ENCODE data around the gene PLD5.

DNA sequence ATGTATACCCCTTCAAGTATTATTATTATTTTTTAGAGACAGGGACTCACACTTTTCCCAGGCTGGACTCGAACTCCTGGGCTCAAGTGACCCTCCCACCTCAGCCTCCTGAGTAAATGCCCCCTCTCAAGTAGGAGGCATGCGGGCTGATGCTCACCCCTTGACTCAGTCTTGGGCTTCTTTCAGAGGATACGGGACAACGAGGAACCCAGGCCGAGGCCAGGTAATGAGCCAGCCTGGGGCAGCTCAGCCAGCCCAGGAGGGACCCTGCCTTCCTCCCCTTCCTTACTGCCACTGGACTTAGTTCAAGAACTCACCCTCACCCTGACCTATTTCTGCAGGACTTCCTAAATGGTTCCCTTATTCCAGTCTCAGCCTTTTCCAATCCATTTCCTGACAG is 327.6 kb downstream of the PLD5 start:
- TF ChIP-seq, protein P1, sequence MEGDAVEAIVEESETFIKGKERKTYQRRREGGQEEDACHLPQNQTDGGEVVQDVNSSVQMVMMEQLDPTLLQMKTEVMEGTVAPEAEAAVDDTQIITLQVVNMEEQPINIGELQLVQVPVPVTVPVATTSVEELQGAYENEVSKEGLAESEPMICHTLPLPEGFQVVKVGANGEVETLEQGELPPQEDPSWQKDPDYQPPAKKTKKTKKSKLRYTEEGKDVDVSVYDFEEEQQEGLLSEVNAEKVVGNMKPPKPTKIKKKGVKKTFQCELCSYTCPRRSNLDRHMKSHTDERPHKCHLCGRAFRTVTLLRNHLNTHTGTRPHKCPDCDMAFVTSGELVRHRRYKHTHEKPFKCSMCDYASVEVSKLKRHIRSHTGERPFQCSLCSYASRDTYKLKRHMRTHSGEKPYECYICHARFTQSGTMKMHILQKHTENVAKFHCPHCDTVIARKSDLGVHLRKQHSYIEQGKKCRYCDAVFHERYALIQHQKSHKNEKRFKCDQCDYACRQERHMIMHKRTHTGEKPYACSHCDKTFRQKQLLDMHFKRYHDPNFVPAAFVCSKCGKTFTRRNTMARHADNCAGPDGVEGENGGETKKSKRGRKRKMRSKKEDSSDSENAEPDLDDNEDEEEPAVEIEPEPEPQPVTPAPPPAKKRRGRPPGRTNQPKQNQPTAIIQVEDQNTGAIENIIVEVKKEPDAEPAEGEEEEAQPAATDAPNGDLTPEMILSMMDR (IDR thresholded peaks at IDR 0.05; ENCODE audit: low read length), result no peak
- TF ChIP-seq EZH2 (optimal IDR thresholded peaks at IDR 0.05; ENCODE audit: low read depth, low read length), result no peak

Data from MM.1S (cell line).